Gastrocnemius medialis (tissue), 4 donors: Measurements from ENCODE around the gene ITGB5. TPM values are rescaled to one million over a fixed set of nuclear protein-coding genes. Genes with fewer than 3 reads are reported as not detected.
"Not testable (repeated sequence)": the region's sequence is repeated elsewhere in the genome, so short reads cannot be mapped to it uniquely, and the experiment has no call there.

Source experiments
- ATAC-seq, 2 donors: fragments of 150-250 bp; one replicate each; pipeline ENCODE4 v1.9.1; 2016
- DNase-seq, 2 donors: peaks; one replicate each; pipeline ENCODE4 v3.0.0-alpha.2; 2019
- H3K27ac ChIP-seq, 4 donors: fragments of 200-600 bp; sonication (generic); 1 replicate in 1 of 4; 2 replicates in 3 of 4; pipeline ENCODE4 v1.5.1; 2016 to 2018; ENCODE audit warnings: mild to moderate bottlenecking in 2 of 4, moderate library complexity in 1 of 4
- H3K27me3 ChIP-seq, 3 donors: fragments of 200-600 bp; sonication (generic) in 2 of 3; 1 replicate in 1 of 3; 2 replicates in 2 of 3; pipeline versions ENCODE4 v1.5.1 to v1.6.0; 2016 to 2019; ENCODE audit warnings: mild to moderate bottlenecking in 1 of 3, moderate library complexity in 1 of 3
- H3K36me3 ChIP-seq, 2 donors: fragments of 200-600 bp; sonication (generic) in 1 of 2; one replicate each; pipeline ENCODE4 v1.5.1; 2017 to 2018
- H3K4me1 ChIP-seq, 2 donors: fragments of 200-600 bp; sonication (generic) in 1 of 2; one replicate each; pipeline ENCODE4 v1.5.1; 2016 to 2017; ENCODE audit warnings: mild to moderate bottlenecking in 2 of 2
- H3K4me3 ChIP-seq, 4 donors: fragments of 200-600 bp; sonication (generic) in 3 of 4; 1 replicate in 1 of 4; 2 replicates in 3 of 4; pipeline ENCODE4 v1.5.1; 2016 to 2019; ENCODE audit warnings: mild to moderate bottlenecking in 2 of 4
- H3K9me3 ChIP-seq, 3 donors: fragments of 200-600 bp; sonication (generic) in 2 of 3; 1 replicate in 1 of 3; 2 replicates in 2 of 3; pipeline ENCODE4 v1.5.1; 2016 to 2019
- POLR2A ChIP-seq, 2 donors: fragments of 450-650 bp; IDR thresholded peaks; one replicate each; pipeline ENCODE4 v1.6.1; 2017; ENCODE audit warnings: antibody characterized with exemption in 2 of 2, mild to moderate bottlenecking in 2 of 2, moderate library complexity in 2 of 2
- in situ Hi-C, 4 donors: fragments of 200-750 bp; cut with MboI; loops; one replicate each; pipeline versions ENCODE4 v1.15.0 to v1.8.0; 2017; ENCODE audit warnings: low sequenced_read_pairs in 4 of 4
- intact Hi-C: fragments of 100-400 bp; cut with DNase I; formaldehyde crosslinking; loops from one replicate; pipeline ENCODE4 v1.15.1; 2023; ENCODE audit warnings: low total_unique reads
- total RNA-seq, 4 donors: library from RNA; depleted of rRNA; stranded (reverse); fragments of >200 nt; gene quantifications; one replicate each; pipeline versions ENCODE4 v1.1.0 to v1.2.3, GENCODE V29; 2016
- TF ChIP-seq, protein P1 (sequence below), 5 experiments: fragments of 450-650 bp in 3 of 5; fragments of 200-600 bp in 2 of 5; sonication (generic) in 2 of 5; IDR thresholded peaks in 4 of 5; conservative IDR thresholded peaks in 1 of 5; 1 replicate in 4 of 5; 2 replicates in 1 of 5; pipeline ENCODE4 v1.5.1; 2016 to 2019; ENCODE audit warnings: antibody characterized with exemption in 5 of 5, mild to moderate bottlenecking in 3 of 5, moderate library complexity in 3 of 5

ITGB5 gene
- total RNA-seq, 4 donors from 2014 or later, result 35.2 to 101 (median 71.3) TPM

DNA sequence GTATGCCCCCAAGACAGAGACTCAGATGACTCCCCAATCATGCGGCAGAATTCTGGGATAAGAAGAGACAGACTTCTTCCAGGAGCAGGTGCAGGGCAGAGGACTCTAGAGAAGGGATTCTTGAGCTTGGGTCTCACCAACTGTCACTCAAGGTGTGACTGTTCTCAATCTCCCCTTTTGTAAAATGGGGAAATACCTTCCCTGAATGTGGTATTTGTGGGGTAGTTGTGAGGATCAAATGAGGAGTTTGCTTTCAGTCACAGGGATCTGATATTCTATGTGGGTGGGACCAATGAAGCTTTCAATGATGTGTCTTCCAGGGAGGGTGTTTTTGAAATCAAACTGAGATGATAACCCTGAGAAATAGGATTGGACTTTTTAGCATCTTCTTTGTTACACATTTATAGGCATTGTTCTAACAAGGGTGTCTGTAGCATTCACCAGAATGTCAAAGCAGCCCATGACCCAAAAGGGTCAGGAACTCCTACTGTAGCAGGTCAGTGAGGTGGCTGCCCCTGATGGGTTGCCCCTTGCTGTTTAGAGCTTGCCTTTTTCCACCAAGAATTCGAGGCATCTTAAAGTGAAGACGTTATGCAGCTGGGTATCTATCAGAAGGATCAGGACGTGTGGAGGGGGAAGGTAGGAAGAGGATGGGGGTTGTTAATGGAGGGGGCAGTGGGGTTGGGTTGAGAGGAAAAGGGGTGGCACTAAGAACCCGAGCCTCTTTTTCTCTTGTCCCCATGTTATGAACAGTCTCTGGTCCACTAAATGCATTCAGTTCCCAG lies 128.1 kb downstream of the ITGB5 start:
- H3K4me3 ChIP-seq, result no peak overlapping the region
- intact Hi-C loops, result no loop called here

DNA sequence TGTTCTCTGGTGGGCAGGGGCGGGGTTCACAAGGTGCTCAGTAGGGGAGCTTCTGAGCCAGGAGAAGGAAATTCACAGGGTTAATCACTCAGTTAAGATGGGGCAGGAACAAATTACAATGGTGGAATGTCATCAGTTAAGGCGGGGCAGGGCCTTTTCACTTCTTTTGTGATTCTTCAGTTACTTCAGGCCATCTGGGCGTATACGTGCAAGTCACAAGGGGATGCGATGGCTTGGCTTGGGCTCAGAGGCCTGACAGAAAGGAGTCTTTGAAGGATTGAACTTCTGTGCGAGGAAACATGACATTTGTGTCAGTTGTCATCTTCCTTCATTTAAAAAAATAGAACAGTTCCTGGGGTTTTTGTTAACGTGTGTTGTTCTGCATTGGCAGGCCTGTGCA lies 129.2 kb downstream of the ITGB5 start:
- in situ Hi-C loops, result loop anchor here in 1 of 4 donors (25.0 kb wide), 1 partner anchor 404 kb away; no protein-coding TSS in a partner anchor
- DNase-seq, H3K4me3 ChIP-seq, H3K27me3 ChIP-seq, H3K4me1 ChIP-seq, H3K36me3 ChIP-seq, H3K27ac ChIP-seq, H3K9me3 ChIP-seq, intact Hi-C loops, ATAC-seq: not testable (repeated sequence)

More for the DNA sequence above, 128.1 kb downstream of the ITGB5 start:
- ATAC-seq (no peak), DNase-seq (no peak)
- peaks cover 6 to 7% of the 10 kb centered on the region in 2 donors for H3K4me1 ChIP-seq
- in situ Hi-C loops, result loop anchor here in 1 of 4 donors (25.0 kb wide), 1 partner anchor 403 kb away; no protein-coding TSS in a partner anchor
- H3K36me3 ChIP-seq, result peaks cover 0 to 16% of the 10 kb centered on the region in 2 donors
- H3K27me3 ChIP-seq, result no peaks in the 10 kb centered on the region
- no peaks in the 10 kb centered on the region for H3K9me3 ChIP-seq
- H3K27ac ChIP-seq, result no peak overlapping the region
- TF ChIP-seq POLR2A (IDR thresholded peaks at IDR 0.05), result no peak
- TF ChIP-seq, protein P1, sequence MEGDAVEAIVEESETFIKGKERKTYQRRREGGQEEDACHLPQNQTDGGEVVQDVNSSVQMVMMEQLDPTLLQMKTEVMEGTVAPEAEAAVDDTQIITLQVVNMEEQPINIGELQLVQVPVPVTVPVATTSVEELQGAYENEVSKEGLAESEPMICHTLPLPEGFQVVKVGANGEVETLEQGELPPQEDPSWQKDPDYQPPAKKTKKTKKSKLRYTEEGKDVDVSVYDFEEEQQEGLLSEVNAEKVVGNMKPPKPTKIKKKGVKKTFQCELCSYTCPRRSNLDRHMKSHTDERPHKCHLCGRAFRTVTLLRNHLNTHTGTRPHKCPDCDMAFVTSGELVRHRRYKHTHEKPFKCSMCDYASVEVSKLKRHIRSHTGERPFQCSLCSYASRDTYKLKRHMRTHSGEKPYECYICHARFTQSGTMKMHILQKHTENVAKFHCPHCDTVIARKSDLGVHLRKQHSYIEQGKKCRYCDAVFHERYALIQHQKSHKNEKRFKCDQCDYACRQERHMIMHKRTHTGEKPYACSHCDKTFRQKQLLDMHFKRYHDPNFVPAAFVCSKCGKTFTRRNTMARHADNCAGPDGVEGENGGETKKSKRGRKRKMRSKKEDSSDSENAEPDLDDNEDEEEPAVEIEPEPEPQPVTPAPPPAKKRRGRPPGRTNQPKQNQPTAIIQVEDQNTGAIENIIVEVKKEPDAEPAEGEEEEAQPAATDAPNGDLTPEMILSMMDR (IDR thresholded peaks at IDR 0.05 in 4 of 5, conservative IDR thresholded peaks at IDR 0.05 in 1 of 5), result no peak

DNA sequence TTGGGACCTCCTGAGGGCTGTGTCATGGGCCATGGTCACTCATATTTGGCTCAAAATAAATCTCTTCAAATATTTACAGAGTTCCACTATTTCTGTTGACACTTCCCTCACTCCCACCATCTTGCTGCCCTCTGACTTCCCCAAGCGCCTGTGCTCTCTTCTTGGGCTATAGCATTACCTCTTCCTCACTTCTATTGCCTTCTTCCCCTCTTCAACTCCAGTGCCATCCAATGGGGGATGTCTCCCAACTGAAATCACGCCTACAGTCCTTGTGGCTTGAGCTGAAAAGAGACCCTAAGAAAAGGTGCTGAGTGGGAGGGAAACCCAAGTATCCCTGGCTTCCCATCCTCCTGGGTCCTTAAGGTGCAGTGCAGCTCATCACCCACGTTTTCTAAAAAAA lies 135.1 kb downstream of the ITGB5 start:
- in situ Hi-C loops, result loop anchor here in 1 of 4 donors (25.0 kb wide), 1 partner anchor 410 kb away; no protein-coding TSS in a partner anchor

DNA sequence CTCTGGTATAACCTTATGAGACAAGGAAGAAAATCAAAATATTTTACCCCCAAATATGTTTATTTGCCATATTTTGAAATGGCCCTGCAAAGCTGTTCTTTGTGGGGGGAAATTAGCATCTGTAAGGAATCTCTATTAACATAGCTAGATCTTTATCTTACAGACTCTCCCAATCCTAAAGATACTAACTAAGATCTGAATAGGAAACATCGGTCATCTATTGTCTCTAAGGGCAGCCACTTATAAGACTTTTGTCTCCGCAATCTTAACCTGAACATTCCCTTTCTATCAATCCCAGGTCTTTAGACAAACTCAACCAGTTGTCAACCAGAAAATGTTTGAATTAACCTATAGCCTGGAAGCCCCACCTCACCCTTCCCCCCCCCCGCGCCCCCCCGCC lies 135.7 kb downstream of the ITGB5 start:
- in situ Hi-C loops, result loop anchor here in 1 of 4 donors (25.0 kb wide), 1 partner anchor 411 kb away; no protein-coding TSS in a partner anchor
- Histone ChIP-seq H3K27ac (no peak overlapping the region), H3K9me3 (no peaks in the 10 kb centered on the region), H3K36me3 (peaks cover 0 to 7% of the 10 kb centered on the region in 2 donors), H3K4me3 (no peak overlapping the region), H3K4me1 (no peaks in the 10 kb centered on the region), H3K27me3 (no peaks in the 10 kb centered on the region)
- no peak for ATAC-seq
- TF ChIP-seq, protein P1 (IDR thresholded peaks at IDR 0.05 in 4 of 5, conservative IDR thresholded peaks at IDR 0.05 in 1 of 5), result no peak
- TF ChIP-seq POLR2A (IDR thresholded peaks at IDR 0.05), result no peak
- no peak for DNase-seq
- intact Hi-C loops, result no loop called here

More for the DNA sequence above, 135.1 kb downstream of the ITGB5 start:
- DNase-seq (no peak), ATAC-seq (no peak)
- no peaks in the 10 kb centered on the region for H3K27me3 ChIP-seq
- H3K4me3 ChIP-seq, result no peak overlapping the region
- peaks cover 0 to 2% of the 10 kb centered on the region in 2 donors for H3K36me3 ChIP-seq
- TF ChIP-seq, protein P1 (IDR thresholded peaks at IDR 0.05 in 4 of 5, conservative IDR thresholded peaks at IDR 0.05 in 1 of 5), result no peak
- TF ChIP-seq POLR2A (IDR thresholded peaks at IDR 0.05), result no peak
- H3K27ac ChIP-seq, result no peak overlapping the region
- intact Hi-C loops, result no loop called here
- no peaks in the 10 kb centered on the region for H3K4me1 ChIP-seq
- H3K9me3 ChIP-seq, result no peaks in the 10 kb centered on the region

DNA sequence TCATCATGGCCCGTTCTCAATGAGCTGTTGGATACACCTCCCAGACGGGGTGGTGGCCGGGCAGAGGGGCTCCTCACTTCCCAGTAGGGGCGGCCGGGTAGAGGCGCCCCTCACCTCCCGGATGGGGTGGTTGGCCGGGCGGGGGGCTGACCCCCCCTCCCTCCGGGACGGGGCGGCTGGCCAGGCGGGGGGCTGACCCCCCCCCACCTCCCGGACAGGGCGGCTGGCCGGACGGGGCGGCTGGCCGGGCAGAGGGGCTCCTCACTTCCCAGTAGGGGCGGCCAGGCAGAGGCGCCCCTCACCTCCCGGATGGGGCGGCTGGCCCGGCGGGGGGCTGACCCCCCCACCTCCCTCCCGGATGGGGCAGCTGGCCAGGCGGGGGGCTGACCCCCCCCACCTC lies 137.3 kb downstream of the ITGB5 start:
- H3K4me1 ChIP-seq, H3K27ac ChIP-seq, ATAC-seq, H3K4me3 ChIP-seq, H3K27me3 ChIP-seq, DNase-seq, intact Hi-C loops, H3K9me3 ChIP-seq: not testable (repeated sequence)
- in situ Hi-C loops, result loop anchor here in 1 of 4 donors (25.0 kb wide), 1 partner anchor 412 kb away; no protein-coding TSS in a partner anchor
- H3K36me3 ChIP-seq, result peaks cover 0 to 19% of the 10 kb centered on the region in 2 donors
